CD4-positive, alpha-beta T cell treated with Interleukin-4 for 4 hours (primary cell): Measurements from ENCODE around the gene EEF2KMT.
A peak's percentile ranks its signal among the peaks of the same experiment; 100 is the strongest.
"Not testable (repeated sequence)": the region's sequence is repeated elsewhere in the genome, so short reads cannot be mapped to it uniquely, and the experiment has no call there.

ENCODE experiments used
- DNase-seq: peaks from one replicate; pipeline ENCODE4 v3.0.0-alpha.2; 2020

The EEF2KMT gene

DNA sequence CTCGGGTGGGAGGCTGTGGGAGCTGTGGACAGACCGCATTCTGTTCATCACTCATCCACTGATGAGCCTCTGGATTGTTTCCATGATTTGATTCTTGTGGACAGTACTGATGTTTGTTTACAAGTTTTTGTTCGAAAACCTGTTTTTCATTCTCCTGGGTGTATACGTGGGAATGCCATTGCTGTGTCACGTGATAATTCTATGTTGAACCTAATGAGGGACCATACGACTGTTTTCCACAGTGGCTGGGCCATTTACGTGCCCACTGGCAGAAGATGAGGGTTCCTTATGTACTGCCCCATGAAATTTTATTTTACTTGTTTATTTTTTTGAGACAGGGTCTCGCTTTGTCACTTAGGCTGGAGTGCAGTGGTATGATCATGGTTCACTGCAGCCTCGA lies 28.5 kb downstream of the EEF2KMT start:
- no peak for DNase-seq

DNA sequence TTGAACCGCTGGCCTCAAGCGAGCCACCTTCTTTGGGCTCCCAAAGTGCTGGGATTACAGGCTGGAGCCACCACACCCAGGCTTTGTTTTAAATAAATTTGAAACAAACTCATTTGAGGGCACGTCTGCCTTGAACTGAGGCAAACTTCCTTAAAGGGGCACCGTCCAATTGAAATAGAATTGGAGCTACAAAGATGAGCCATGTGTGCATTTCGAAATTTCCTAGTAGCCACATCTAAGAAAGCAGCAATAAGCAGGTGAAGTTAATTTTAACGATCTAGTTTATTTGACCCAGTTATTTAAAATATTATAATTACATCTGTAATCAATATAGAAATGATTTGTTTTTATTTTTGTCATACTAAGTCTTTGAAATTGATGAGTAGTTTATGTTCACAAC lies 31.1 kb downstream of the EEF2KMT start:
- DNase-seq, result no peak

DNA sequence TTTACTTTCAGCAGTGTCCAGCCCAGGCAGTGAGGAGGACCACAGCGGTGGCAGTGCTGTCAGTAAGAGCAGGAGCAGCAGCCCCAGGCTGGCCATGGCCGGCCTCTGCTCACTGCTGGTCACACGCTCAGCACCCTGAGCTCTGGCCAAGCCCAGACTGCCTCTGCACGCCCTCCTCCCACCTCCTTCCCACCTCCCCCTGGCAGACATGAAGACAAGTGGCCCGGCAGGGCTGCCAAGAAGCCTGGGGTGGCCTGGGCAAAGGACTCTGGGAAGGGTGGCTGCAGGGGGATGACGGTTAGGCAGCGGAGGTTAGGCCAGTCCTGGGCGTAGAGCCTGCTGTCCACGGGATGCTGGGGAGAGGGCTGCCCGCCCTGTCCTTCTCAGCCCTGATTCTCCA lies 31.8 kb downstream of the EEF2KMT start, which contains the start of gene C16orf89:
Gene C16orf89, minus strand, starts transcription at position 144 of the 400 bp plus-strand sequence. Its CDS starts 48 bp downstream, at position 96.
- no peak for DNase-seq

DNA sequence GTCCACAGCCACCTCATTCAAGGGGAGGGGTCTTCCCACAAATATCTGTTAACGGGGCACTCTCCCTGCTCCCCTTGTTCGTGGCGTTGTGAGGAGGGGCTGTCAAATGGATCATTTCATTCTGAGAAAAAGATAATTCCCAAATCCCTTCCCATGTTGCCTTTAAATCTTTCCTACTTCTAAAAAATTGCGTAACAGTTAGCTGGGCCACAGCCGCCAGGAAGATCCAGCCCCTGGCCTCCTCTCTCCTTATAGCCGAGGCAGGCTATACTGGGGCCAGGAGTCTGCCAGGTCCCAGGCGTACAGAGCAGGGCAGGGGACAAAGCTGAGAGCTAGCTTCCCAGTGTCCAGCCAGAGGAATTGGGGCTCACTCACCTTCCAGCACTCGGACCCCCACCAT lies 32.3 kb downstream of the EEF2KMT start:
- no peak for DNase-seq

DNA sequence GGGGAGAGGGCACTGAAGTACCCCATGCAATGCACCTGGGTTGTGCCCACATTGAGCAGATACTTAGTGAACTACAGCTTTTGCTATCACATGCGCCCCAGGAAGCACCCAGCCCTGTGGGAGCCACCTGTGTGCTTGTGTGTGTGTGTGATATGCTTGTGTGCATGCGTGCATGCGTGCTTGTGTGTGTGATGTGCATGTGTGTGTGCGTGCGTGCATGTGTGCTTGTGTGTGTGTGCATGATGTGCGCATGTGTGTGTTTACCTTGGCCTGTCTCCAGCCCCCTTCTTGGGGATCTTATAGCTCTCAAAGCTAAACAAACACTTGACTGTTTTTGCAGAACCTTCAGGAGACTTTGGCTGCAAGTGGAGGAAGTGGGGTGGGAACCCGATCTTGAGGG lies 32.7 kb downstream of the EEF2KMT start:
- no peak for DNase-seq

DNA sequence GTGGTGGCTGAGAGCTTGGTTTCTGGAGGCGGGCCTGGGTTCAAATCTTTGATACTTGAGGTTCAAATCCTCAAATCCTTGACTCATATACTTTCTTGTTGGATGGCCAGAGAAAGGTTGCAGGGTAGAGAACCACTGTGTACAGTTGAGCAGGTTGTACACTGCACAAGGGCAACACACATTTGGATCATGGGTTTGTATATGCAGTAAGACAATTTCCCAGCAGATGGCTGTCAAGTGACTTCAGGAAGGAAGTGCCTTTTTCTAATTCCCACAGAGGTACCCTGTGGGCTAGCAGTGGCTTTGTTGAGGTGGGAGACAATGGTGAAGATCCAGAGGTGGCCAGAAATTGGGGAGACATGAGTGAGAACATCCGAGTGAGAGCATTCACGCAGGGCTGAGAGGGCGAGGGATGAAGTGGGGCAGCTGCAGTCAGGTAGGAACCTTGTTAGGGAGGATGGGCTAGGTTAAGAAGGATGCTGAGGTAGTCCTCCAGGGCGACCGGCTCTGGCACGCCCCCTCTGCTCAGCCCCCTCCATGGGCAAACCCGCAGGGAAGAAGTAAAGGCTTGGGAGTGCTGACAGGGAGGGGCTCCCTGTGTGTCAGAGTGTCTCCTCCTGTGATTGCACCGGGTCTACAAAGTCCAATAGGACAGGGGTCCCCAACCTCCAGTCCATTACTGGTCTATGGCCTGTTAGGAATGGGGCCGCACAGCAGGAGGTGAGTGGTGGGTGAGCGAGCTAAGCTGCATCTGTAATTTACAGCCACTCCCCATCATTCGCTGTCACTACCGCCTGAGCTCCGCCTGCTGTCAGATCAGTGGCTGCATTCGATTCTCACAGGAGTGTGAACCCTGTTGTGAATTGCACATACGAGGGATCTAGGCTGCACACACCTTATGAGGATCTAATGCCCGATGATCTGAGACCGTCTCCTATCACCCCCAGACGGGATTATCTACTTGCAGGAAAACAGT lies 34.5 kb downstream of the EEF2KMT start:
- no peak for DNase-seq

DNA sequence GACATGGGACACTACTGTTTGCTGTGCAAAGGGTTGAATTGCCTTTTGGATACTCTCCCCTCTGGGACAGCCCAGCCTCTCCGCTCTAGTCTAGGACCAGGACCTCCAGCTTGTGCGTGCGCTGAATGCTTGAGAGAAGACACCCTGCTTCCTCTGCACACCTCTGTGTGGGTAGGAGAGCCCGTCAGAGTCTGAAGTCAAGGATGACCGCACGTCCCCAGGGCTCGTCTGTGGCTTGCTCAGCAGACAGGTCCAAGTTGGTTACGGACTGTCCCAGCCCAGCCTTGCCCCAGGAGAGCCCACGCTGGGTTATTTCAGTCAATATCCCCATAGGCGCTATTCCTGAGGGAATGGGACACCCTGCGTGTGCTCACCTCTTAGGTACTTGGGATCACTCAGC lies 35.5 kb downstream of the EEF2KMT start:
- no peak for DNase-seq

DNA sequence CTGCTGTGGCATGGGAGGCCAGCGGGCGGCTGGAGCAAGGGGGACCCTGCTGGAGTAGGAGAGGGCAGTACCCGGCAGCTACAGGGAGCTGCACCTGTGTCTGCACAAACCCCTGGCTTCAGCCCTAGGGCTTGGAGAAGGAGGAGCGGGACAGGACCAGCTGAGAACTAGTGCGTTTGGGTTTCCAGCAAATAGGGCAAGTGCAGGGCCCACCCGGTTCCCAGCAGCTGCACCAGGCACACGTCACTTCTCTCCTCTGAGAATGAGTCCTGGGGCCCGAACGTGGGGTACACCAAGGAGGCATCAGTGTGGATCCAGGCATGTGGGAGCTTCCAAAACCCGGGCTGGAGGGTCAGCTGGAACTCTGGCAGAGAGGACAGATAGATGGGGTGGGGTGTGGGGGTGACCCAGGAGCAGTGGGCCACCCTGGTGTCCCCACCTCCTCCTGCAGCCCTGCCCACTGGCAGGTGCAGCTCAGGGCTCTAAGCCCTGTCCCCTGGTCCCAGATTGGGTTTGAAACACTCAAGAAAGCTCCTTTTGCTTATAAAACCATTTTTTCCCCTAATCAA lies 37.4 kb downstream of the EEF2KMT start:
- no peak for DNase-seq

DNA sequence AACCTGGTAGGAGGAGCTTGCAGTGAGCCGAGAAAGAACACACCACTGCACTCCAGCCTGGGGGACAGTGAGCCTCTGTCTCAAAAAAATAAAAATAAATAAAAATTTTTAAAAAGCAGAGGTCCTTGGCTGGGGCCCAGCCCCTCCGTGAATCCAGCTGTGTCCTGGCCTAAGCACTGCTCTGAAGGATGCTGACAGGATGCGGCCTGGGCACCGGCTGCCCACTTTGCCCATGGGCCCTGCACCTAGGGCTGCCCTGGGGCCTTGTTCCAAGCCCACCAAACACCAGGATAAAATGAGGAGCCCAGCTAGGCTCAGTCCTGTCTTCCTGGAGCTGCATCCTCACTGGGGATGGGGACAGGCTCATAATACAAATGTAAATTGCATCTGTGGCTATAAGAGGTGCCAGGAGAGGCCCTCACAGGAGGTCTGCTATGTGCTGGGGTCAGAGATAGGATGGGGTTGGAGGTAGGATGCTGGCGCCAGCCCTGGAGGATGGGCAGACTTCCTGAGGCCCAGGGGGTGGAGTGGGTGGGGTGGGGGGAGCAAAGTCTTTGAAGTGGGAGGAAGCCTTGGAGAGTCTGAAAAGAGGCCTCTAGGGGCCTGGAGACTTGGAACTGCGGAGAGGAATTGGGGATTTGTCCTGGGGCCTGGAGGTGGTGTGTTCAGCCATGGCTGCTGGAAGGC lies 38.1 kb downstream of the EEF2KMT start:
- DNase-seq, result no peak

DNA sequence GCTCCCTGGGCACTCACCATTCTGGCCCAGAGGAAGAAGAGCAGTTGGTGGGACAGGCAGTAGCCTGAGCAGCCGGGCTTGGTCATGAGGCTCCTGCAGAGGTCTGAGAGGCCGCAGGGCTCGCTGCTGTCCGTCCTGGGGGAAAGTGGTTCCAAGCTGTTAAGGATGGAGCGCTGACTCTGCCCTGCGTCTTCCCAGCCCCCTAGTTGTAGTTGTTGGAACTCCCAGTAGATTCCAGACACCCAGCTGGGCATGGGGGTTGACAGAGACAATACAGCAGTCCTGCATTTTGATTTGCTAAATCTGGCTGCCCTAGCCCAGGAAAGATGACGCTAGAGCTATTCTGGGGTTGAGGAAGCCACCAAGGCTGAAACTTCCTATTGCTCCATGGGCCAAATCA lies 39.1 kb downstream of the EEF2KMT start:
- no peak for DNase-seq

DNA sequence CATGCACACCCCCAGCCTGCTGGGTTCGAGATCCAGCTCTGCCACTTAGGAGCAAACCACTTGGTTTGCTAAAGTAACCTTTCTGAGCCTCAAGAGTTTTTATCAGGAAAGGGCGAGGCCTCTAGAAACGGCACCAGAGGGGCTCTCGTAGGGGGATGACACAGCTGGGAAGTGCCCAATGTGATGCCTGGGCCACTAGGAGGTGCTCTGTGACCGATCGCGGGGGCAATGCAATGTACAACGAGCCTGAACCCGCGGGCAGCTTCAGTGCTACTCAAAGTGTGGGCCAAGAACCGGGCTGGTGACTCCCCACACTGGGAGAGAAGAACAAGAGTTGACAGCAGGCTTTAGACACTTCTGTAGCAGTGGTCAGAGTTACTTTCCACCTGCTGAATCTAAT lies 41.2 kb downstream of the EEF2KMT start:
- peak; percentile 33 for DNase-seq

DNA sequence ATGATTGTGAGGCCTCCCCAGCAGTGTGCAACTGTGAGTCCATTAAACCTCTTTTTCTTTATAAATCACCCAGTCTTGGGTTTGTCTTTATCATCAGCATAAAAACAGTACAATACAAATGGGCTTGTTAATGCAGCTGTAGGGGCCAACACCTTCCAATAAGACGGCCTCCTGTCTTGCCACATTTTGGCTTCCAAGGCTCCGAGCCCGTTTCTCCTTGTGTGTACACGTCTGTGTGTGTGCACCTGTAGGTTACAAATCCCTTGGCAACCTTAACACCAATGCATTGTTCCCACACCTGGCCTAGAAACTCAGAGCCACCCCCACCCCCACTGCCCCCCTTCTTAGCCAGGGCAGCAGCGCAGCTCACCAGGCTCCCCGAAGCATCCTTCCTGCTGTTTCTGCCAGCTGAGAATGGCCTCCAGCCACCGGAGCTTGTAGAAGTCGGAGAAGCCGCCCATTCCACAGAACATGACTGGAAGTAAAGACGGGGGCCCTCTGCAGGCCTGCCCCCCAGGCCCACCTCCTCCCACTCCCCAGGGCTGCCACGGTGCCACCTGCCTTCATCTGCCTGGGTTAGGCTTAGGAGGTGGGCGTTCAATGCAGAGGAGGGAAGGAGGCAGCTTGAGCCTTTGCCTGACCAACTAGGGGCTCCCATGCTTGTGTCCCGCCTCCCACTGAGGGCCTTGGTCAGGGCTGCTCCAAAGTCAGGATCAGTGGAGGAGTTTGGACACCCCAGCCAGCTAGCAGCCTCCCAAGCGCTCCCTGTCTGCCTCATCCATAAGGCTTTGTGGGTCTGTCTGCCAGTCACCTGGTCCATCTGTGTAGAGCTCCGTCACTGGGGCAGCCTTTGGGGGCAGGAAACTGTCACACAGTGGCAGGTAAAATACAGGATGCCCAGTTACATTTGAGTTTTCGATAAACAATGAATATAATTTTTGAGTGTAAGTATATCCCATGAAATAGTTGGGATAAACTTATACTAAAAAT lies 42.4 kb downstream of the EEF2KMT start:
- no peak for DNase-seq

DNA sequence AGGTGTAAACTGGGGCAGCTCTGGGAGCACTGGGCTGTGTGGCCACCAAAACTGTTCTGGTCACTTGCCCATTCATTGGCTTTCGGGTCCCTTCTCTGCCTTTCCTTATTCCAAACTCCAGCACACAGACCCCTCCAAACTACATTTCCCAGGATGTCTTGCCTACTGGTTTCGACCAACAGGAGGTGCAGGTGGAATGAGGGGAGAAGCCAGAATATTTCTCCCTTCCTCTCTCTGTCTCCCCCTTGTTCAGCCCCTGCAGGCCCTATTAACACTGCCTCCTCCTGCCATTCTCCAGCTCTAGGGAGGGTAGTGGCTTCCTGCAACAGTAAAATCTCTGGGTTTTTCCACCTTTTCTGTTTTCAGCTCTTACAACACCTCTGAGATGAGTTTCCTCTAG lies 50.7 kb downstream of the EEF2KMT start:
- DNase-seq, result no peak

DNA sequence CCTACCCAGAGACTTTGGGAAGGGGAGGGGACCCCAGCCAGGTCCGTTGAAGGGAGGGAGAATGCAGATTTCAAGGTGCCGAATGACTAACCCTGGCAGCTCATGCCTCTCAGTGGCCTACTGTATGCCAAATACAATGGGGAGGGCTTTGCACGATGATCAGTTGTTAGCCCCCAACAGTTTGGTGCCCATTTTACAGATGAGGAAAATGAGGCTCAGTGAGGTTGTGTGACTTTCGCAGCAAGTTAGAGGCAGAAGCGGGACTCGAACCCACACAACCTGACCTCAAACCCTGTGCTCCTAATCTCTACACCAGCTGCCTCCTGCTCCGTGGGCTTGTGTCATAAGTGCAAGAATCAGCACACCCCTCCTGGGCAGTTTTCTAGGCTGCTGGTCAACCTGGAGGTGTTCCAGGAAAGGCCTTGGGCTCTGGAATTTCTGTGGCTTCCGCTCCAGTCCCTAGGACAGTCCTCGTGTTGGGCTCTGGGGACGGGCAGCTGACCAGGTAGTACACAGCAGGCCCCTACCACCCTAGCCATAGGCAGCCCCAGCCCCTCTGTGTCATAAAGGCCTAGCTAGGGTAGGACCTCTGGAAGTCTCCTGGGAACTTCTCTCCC lies 52.0 kb downstream of the EEF2KMT start:
- no peak for DNase-seq

DNA sequence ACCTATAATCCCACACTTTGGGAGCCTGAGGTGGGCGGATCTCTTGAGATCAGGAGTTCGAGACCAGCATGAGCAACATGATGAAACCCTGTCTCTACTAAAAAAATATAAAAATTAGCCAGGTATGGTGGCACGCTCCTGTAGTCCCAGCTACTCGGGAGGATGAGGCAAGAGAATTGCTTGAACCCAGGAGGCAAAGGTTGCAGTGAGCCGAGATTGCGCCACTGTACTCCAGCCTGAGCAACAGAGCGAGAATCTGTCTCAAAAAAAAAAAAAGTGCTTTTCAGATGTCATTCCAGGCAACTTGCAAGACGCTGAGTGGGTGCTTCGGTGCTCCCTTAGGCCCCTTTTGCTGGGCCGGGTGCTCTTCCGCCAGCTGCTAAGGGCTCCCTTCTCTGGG lies 53.0 kb downstream of the EEF2KMT start:
- DNase-seq, result not testable (repeated sequence)

DNA sequence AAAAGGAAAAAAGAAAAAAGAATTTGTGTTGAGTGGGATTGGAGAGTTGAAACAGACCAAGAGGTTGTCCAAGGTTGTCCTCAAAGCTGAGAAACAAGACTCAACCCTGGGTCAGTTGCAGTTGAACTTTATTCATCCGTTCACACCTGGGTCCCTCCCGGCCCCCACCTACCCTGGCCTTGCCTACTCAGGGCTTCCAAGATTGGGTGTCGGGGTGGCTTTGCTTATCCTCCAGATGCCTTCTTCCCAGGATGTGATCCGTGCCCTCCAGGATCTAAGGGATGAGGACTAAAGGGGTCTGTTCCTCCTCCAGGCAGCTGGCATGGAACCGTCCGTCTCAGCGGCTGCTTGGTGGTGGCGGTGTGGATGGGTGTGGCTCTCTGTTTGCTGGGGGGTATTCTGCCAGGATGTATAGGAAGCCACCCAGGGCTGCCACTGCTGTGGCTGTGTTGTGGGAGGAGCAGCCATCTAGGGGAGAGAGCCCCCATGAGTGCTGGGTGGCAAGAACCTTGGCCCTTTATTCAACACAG lies 53.5 kb downstream of the EEF2KMT start:
- no peak for DNase-seq

DNA sequence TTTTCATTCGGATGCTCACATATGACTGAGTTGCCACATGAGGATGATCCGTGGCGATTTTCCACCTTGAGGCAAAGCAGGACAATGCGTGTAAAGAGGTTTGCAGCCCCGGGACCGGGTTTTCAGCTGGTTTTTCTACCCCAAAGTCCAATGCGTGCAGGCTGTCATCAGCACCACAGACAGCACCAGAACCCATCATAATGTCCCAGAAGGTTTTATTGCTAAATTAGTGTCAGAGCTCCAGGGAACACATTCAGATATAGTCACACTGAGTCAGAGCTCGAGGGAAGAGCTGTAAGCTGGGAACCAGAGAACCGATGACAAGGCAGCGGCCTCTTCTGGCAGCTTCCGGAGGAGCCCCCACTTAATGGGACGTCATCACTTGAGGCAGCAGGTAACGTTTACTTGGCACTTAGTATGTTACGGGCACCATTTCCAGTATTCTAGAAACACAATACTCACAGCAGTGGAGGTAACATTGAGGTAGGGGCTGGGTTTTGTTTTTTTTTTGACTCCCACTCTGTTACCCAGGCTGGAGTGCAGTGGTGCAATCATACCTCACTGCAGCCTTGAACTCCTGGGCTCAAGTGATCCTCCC lies 54.9 kb downstream of the EEF2KMT start:
- DNase-seq, result no peak

DNA sequence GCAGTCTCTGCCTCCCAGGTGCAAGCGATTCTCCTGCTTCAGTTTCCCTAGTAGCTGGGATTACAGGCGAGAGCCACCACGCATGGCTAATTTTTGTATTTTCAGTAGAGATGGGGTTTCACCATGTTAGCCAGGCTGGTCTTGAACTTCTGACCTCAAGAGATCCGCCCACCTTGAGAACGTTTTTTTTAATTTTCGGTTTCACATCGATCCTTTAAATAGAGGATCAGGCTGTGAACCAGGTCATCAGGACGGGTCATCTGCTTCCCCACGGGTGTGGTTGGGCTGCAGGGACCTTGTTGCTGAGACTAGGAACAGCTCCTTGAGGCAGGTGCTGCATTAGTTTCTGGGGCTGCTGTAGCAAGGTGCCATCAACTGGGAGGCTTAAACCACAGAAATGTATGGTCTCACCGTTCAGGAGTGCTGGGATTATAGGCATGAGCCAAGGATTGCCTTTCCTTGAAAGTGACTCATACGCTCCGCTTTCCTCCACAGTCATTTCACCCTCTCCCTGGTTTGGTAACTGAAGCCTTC lies 55.9 kb downstream of the EEF2KMT start:
- no peak for DNase-seq

DNA sequence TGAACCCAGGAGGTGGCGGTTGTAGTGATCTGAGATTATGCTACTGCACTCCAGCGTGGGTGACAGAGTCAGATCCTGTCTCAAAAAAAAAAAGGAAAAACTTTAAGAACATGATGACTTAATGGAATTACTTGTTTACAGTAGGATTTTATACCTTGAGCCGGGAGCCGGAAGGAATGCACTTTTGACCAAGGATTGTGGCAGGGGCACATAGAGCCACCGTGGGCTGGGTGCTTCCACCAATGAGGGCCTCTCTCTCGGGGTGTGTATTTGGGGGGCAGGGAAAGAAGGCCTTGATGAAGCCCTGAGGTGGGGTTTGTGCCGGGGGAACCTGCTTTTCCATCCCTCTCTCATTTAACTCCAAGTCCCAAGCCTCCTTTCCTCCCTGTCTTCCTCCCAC lies 57.1 kb downstream of the EEF2KMT start:
- no peak for DNase-seq

DNA sequence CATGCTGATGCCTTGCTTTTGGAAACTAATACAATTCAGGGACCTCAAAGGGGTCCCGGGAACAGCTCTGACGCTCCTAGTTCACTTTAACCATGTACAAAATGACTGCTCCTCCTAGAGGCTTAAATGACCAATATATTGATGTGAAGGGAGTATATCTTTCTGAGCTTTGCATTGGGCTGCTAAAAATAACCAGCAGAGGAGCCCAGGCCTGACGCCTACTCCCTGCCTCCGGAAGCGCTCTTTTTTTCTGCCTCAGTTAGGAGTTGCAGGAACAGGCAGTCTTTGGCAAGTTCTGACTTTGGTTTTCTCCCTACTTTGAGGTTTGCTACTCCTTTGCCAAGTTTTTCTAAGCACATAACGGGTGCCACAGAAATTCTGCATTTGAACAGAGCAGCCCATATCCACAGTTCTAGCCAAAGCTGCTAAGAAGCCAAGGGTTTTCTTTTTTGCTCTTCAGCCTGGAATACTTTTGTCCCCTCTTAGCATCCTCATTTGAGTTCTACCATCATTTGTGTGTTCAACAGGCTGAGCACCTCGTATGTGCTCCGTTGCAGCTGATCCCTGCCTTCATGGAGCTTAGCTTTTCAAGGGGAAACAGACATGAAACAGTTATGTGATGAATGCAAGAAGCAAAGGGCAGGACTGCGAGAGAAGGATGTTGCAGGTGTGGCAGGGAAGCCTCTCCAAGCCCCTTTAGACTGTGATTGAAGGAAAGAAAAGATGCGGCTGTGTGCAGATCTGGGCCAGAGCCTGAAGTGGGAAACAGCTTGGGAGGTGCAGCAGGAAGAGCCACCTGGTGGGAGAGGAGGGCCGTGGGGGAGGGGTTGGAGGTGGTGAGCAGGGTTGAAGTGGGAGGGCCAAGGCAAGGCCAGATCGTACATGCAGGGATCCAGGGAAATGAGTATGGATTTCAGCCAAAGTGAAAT lies 61.1 kb downstream of the EEF2KMT start:
- no peak for DNase-seq
